Mesendoderm (in vitro differentiated cells): ENCODE measurements around the gene TGIF1.

Experiments
- DNase-seq: peaks from one replicate; pipeline ENCODE4 v3.0.0; 2013
- H2AK5ac ChIP-seq: 2 replicates; pipeline ENCODE4 v1.6.1; 2013; ENCODE audit warnings: low read length, inconsistent platforms
- H2BK120ac ChIP-seq: 2 replicates; pipeline ENCODE4 v1.6.1; 2013; ENCODE audit warnings: low read depth, mild to moderate bottlenecking, low read length, moderate library complexity, mixed read lengths
- H2BK15ac ChIP-seq: replicated peaks from 2 replicates; pipeline ENCODE4 v1.6.1; 2013; ENCODE audit warnings: low read depth, mild to moderate bottlenecking, moderate library complexity
- H2BK5ac ChIP-seq: 2 replicates; pipeline ENCODE4 v1.6.1; 2013; ENCODE audit warnings: low read length, inconsistent platforms
- H3K18ac ChIP-seq: 2 replicates; pipeline ENCODE4 v1.6.1; 2013; ENCODE audit warnings: mild to moderate bottlenecking, low read length, mixed read lengths
- H3K23ac ChIP-seq: one replicate; pipeline ENCODE4 v1.6.1; 2013; ENCODE audit warnings: low read length
- H3K27ac ChIP-seq: 2 replicates; pipeline ENCODE4 v1.5.1; 2013; ENCODE audit warnings: low read depth, mild to moderate bottlenecking, inconsistent platforms, low read length, moderate library complexity
- H3K27me3 ChIP-seq: 2 replicates; pipeline ENCODE4 v1.6.1; 2013; ENCODE audit warnings: low read length, control low read depth, mild to moderate bottlenecking, inconsistent platforms; ENCODE audit not compliant: insufficient read depth, poor library complexity
- H3K36me3 ChIP-seq: 2 replicates; pipeline ENCODE4 v1.6.1; 2013; ENCODE audit warnings: low read length, inconsistent platforms; ENCODE audit not compliant: control insufficient read depth, insufficient read depth
- H3K4ac ChIP-seq: one replicate; pipeline ENCODE4 v1.6.1; 2013; ENCODE audit warnings: low read depth, mild to moderate bottlenecking, low read length, moderate library complexity
- H3K4me1 ChIP-seq: 2 replicates; pipeline ENCODE4 v1.6.1; 2013; ENCODE audit warnings: low read depth, low read length, inconsistent platforms; ENCODE audit not compliant: control insufficient read depth
- H3K4me2 ChIP-seq: 2 replicates; pipeline ENCODE4 v1.6.1; 2013; ENCODE audit warnings: low read length
- H3K4me3 ChIP-seq: 2 replicates; pipeline ENCODE4 v1.5.1; 2013; ENCODE audit warnings: mild to moderate bottlenecking, low read length
- H3K56ac ChIP-seq: one replicate; pipeline ENCODE4 v1.6.1; 2013; ENCODE audit warnings: low read length
- H3K79me1 ChIP-seq: 2 replicates; pipeline ENCODE4 v1.6.1; 2013; ENCODE audit warnings: low read length, inconsistent platforms
- H3K79me2 ChIP-seq: 2 replicates; pipeline ENCODE4 v1.6.1; 2013; ENCODE audit warnings: mild to moderate bottlenecking, low read length; ENCODE audit not compliant: control insufficient read depth, insufficient read depth
- H3K9ac ChIP-seq: 2 replicates; pipeline ENCODE4 v1.6.1; 2013; ENCODE audit warnings: low read length, inconsistent platforms
- H4K5ac ChIP-seq: one replicate; pipeline ENCODE4 v1.6.1; 2013; ENCODE audit warnings: low read length
- H4K8ac ChIP-seq: one replicate; pipeline ENCODE4 v1.6.1; 2013; ENCODE audit warnings: low read depth, mild to moderate bottlenecking, control low read depth, low read length, moderate library complexity
- WGBS: extraction: QIAGEN DNeasy Blood & Tissue Kit; methylation state at CpG from one replicate; pipeline ENCODE4 v1.1.7; 2013; ENCODE audit warnings: low lambda C conversion rate, missing lambda C conversion rate; ENCODE audit not compliant: insufficient coverage; ENCODE audit errors: extremely low coverage; 5-methylcytosine and 5-hydroxymethylcytosine counted together

TGIF1 gene

GRCh38 chr18:3498698-3499471 lies 48.9 kb downstream of the TGIF1 start:
- no peak overlapping the region for H4K5ac ChIP-seq
- peak overlapping the region; percentile 41 for H3K18ac ChIP-seq
- H3K23ac ChIP-seq = no peak overlapping the region
- H3K79me2 ChIP-seq = no peaks in the 10 kb centered on the region
- no peak overlapping the region for H2BK120ac ChIP-seq
- peak overlapping the region; percentile 15 for H3K4me3 ChIP-seq
- peaks cover 9% of the 10 kb centered on the region for H3K4me1 ChIP-seq
- H3K27ac ChIP-seq = no peak overlapping the region
- H2AK5ac ChIP-seq = no peak overlapping the region
- H2BK15ac ChIP-seq = no peak overlapping the region
- H3K4ac ChIP-seq = no peak overlapping the region
- H3K9ac ChIP-seq = peak overlapping the region; percentile 64
- H3K27me3 ChIP-seq = no peaks in the 10 kb centered on the region
- peak; percentile 73 for DNase-seq
- H3K36me3 ChIP-seq = no peaks in the 10 kb centered on the region
- no peak overlapping the region for H4K8ac ChIP-seq
- peak overlapping the region; percentile 79 for H3K56ac ChIP-seq
- H3K79me1 ChIP-seq = no peaks in the 10 kb centered on the region
- no peak overlapping the region for H2BK5ac ChIP-seq
- no CpG with 5 or more reads among the region's 58 CpGs for WGBS
- H3K4me2 ChIP-seq = peak overlapping the region; percentile 56

- peak overlapping the region; percentile 64 for H3K9ac ChIP-seq
- no peak overlapping the region for H2BK5ac ChIP-seq
- no peak overlapping the region for H2AK5ac ChIP-seq
- H3K23ac ChIP-seq = no peak overlapping the region
- H3K56ac ChIP-seq = peak overlapping the region; percentile 79
- peak; percentile 76 for DNase-seq
- no peaks in the 10 kb centered on the region for H3K36me3 ChIP-seq
- H3K27ac ChIP-seq = no peak overlapping the region
- no peaks in the 10 kb centered on the region for H3K27me3 ChIP-seq
- H3K18ac ChIP-seq = no peak overlapping the region
- H3K4me3 ChIP-seq = no peak overlapping the region
- no peaks in the 10 kb centered on the region for H3K79me1 ChIP-seq
- peak overlapping the region; percentile 56 for H3K4me2 ChIP-seq
- H4K5ac ChIP-seq = no peak overlapping the region
- H3K79me2 ChIP-seq = no peaks in the 10 kb centered on the region
- H2BK15ac ChIP-seq = no peak overlapping the region
- WGBS = no CpG with 5 or more reads among the region's 10 CpGs
- no peak overlapping the region for H4K8ac ChIP-seq
- no peak overlapping the region for H2BK120ac ChIP-seq
- peaks cover 6% of the 10 kb centered on the region for H3K4me1 ChIP-seq
- no peak overlapping the region for H3K4ac ChIP-seq
Measured at GRCh38 chr18:3499501-3499900, 49.5 kb downstream of the TGIF1 start.

- H3K18ac ChIP-seq = no peak overlapping the region
- H3K36me3 ChIP-seq = no peaks in the 10 kb centered on the region
- H2BK15ac ChIP-seq = no peak overlapping the region
- H4K5ac ChIP-seq = no peak overlapping the region
- no peak overlapping the region for H2BK5ac ChIP-seq
- no peak overlapping the region for H3K4me3 ChIP-seq
- no peak overlapping the region for H3K9ac ChIP-seq
- H2AK5ac ChIP-seq = no peak overlapping the region
- H3K27me3 ChIP-seq = no peaks in the 10 kb centered on the region
- H3K27ac ChIP-seq = no peak overlapping the region
- no CpG with 5 or more reads among the region's 5 CpGs for WGBS
- H2BK120ac ChIP-seq = no peak overlapping the region
- H3K4me1 ChIP-seq = peaks cover 6% of the 10 kb centered on the region
- no peak for DNase-seq
- H3K79me2 ChIP-seq = no peaks in the 10 kb centered on the region
- H3K4me2 ChIP-seq = no peak overlapping the region
- no peak overlapping the region for H3K23ac ChIP-seq
- no peak overlapping the region for H4K8ac ChIP-seq
- no peaks in the 10 kb centered on the region for H3K79me1 ChIP-seq
- no peak overlapping the region for H3K56ac ChIP-seq
- H3K4ac ChIP-seq = no peak overlapping the region
Measured at GRCh38 chr18:3500016-3500415, 50.0 kb downstream of the TGIF1 start.

GRCh38 chr18:3502650-3503049 lies 52.7 kb downstream of the TGIF1 start:
- Histone ChIP-seq H3K79me2 (no peaks in the 10 kb centered on the region), H3K27ac (no peak overlapping the region), H3K9ac (no peak overlapping the region), H3K18ac (no peak overlapping the region), H3K79me1 (no peaks in the 10 kb centered on the region), H3K36me3 (no peaks in the 10 kb centered on the region), H3K4me3 (no peak overlapping the region), H3K4me2 (no peak overlapping the region), H3K4me1 (peaks cover 6% of the 10 kb centered on the region), H2AK5ac (no peak overlapping the region), H3K56ac (no peak overlapping the region), H4K5ac (no peak overlapping the region), H3K27me3 (no peaks in the 10 kb centered on the region), H4K8ac (no peak overlapping the region), H2BK5ac (no peak overlapping the region), H2BK15ac (no peak overlapping the region), H3K23ac (no peak overlapping the region), H2BK120ac (no peak overlapping the region), H3K4ac (no peak overlapping the region)
- no CpG with 5 or more reads among the region's 4 CpGs for WGBS
- no peak for DNase-seq

- Histone ChIP-seq H2BK15ac (no peak overlapping the region), H2BK5ac (no peak overlapping the region), H3K27ac (no peak overlapping the region), H3K36me3 (no peaks in the 10 kb centered on the region), H4K8ac (no peak overlapping the region), H3K9ac (no peak overlapping the region), H3K4me3 (no peak overlapping the region), H3K4ac (no peak overlapping the region), H2AK5ac (no peak overlapping the region), H3K23ac (no peak overlapping the region), H2BK120ac (no peak overlapping the region), H3K4me1 (peaks cover 4% of the 10 kb centered on the region), H3K79me2 (no peaks in the 10 kb centered on the region), H3K18ac (no peak overlapping the region), H3K27me3 (no peaks in the 10 kb centered on the region), H3K56ac (no peak overlapping the region), H3K4me2 (no peak overlapping the region), H4K5ac (no peak overlapping the region), H3K79me1 (no peaks in the 10 kb centered on the region)
- DNase-seq = no peak
- no CpG with 5 or more reads among the region's 5 CpGs for WGBS
Measured at GRCh38 chr18:3504637-3505036, 54.7 kb downstream of the TGIF1 start.
